H9 (cell line): ENCODE data around the gene RFPL2. TPM values are rescaled to one million over a fixed set of nuclear protein-coding genes. Genes with fewer than 3 reads are reported as not detected.
A peak's percentile ranks its signal among the peaks of the same experiment; 100 is the strongest.

ENCODE experiments used
- DNase-seq: peaks from one replicate; pipeline ENCODE4 v3.0.0-alpha.2; 2017
- H2AFZ ChIP-seq: one replicate; pipeline ENCODE4 v1.6.1; 2013; ENCODE audit warnings: mild to moderate bottlenecking, low read length, control low read depth, moderate library complexity
- H2AK5ac ChIP-seq: 2 replicates; pipeline ENCODE4 v1.6.1; 2013; ENCODE audit warnings: low read length, control low read depth, mixed read lengths; ENCODE audit not compliant: insufficient read length
- H2BK120ac ChIP-seq: one replicate; pipeline ENCODE4 v1.6.1; 2013; ENCODE audit warnings: low read depth, mild to moderate bottlenecking, low read length, control low read depth, inconsistent platforms; ENCODE audit not compliant: poor library complexity, severe bottlenecking
- H2BK12ac ChIP-seq: 2 replicates; pipeline ENCODE4 v1.6.1; 2013; ENCODE audit warnings: low read length, control low read depth, mixed read lengths, low read depth; ENCODE audit not compliant: insufficient read length
- H2BK15ac ChIP-seq: 2 replicates; pipeline ENCODE4 v1.6.1; 2013; ENCODE audit warnings: low read depth, low read length, control low read depth
- H2BK20ac ChIP-seq: one replicate; pipeline ENCODE4 v1.6.1; 2013; ENCODE audit warnings: low read depth, mild to moderate bottlenecking, low read length, control low read depth, inconsistent platforms; ENCODE audit not compliant: poor library complexity, severe bottlenecking
- H2BK5ac ChIP-seq: 2 replicates; pipeline ENCODE4 v1.6.1; 2013; ENCODE audit warnings: low read length, control low read depth, mixed read lengths; ENCODE audit not compliant: insufficient read length
- H3K14ac ChIP-seq: 2 replicates; pipeline ENCODE4 v1.6.1; 2013; ENCODE audit warnings: low read length, control low read depth; ENCODE audit not compliant: insufficient read depth
- H3K18ac ChIP-seq: 2 replicates; pipeline ENCODE4 v1.6.1; 2013; ENCODE audit warnings: low read depth, mild to moderate bottlenecking, mixed read lengths, low read length, control low read depth; ENCODE audit not compliant: insufficient read length
- H3K23ac ChIP-seq: 2 replicates; pipeline ENCODE4 v1.6.1; 2013; ENCODE audit warnings: low read length, control low read depth, mixed read lengths, low read depth; ENCODE audit not compliant: insufficient read length
- H3K23me2 ChIP-seq: 2 replicates; pipeline ENCODE4 v1.6.1; 2013; ENCODE audit warnings: low read depth, mild to moderate bottlenecking, mixed read lengths, low read length, control low read depth; ENCODE audit not compliant: insufficient read length, poor library complexity, severe bottlenecking
- H3K27ac ChIP-seq: 2 replicates; pipeline ENCODE4 v1.5.1; 2013; ENCODE audit warnings: low read length, control low read depth, mixed read lengths, low read depth; ENCODE audit not compliant: insufficient read length
- H3K27me3 ChIP-seq: 2 replicates; pipeline ENCODE4 v1.6.1; 2013; ENCODE audit warnings: low read length, control low read depth, inconsistent platforms; ENCODE audit not compliant: insufficient read depth
- H3K4ac ChIP-seq: 2 replicates; pipeline ENCODE4 v1.6.1; 2013; ENCODE audit warnings: low read depth, mild to moderate bottlenecking, control low read depth, inconsistent platforms, low read length, moderate library complexity
- H3K4me1 ChIP-seq: 2 replicates; pipeline ENCODE4 v1.6.1; 2013; ENCODE audit warnings: low read length, control low read depth, inconsistent platforms; ENCODE audit not compliant: insufficient read depth
- H3K4me2 ChIP-seq: 2 replicates; pipeline ENCODE4 v1.6.1; 2013; ENCODE audit warnings: low read length, control low read depth, mixed read lengths; ENCODE audit not compliant: insufficient read length, insufficient read depth
- H3K56ac ChIP-seq: 2 replicates; pipeline ENCODE4 v1.6.1; 2013; ENCODE audit warnings: low read depth, mild to moderate bottlenecking, mixed read lengths, low read length, control low read depth; ENCODE audit not compliant: insufficient read length
- H3K79me1 ChIP-seq: 2 replicates; pipeline ENCODE4 v1.6.1; 2013; ENCODE audit warnings: low read depth, mild to moderate bottlenecking, moderate library complexity, low read length, control low read depth, inconsistent platforms; ENCODE audit not compliant: insufficient read depth, poor library complexity, severe bottlenecking
- H3K79me2 ChIP-seq: 2 replicates; pipeline ENCODE4 v1.6.1; 2013; ENCODE audit warnings: low read length, control low read depth, inconsistent platforms; ENCODE audit not compliant: insufficient read depth
- H3K9ac ChIP-seq: 2 replicates; pipeline ENCODE4 v1.6.1; 2013; ENCODE audit warnings: low read length, control low read depth, mixed read lengths; ENCODE audit not compliant: insufficient read length; ENCODE audit errors: extremely low read depth
- H3K9me3 ChIP-seq: one replicate; pipeline ENCODE4 v1.6.1; 2013; ENCODE audit warnings: low read depth, low read length, inconsistent platforms; ENCODE audit not compliant: control insufficient read depth
- H3T11ph ChIP-seq: one replicate; pipeline ENCODE4 v1.6.1; 2013; ENCODE audit warnings: mild to moderate bottlenecking, low read length, control low read depth, inconsistent platforms
- H4K20me1 ChIP-seq: one replicate; pipeline ENCODE4 v1.6.1; 2013; ENCODE audit not compliant: control insufficient read depth, insufficient read length, insufficient read depth
- H4K5ac ChIP-seq: 2 replicates; pipeline ENCODE4 v1.6.1; 2013; ENCODE audit warnings: low read depth, mild to moderate bottlenecking, mixed read lengths, low read length, control low read depth; ENCODE audit not compliant: insufficient read length
- H4K8ac ChIP-seq: replicated peaks from 2 replicates; pipeline ENCODE4 v1.6.1; 2013; ENCODE audit warnings: low read length, control low read depth, mixed read lengths, low read depth; ENCODE audit not compliant: insufficient read length
- H4K91ac ChIP-seq: 2 replicates; pipeline ENCODE4 v1.6.1; 2013; ENCODE audit warnings: low read depth, mild to moderate bottlenecking, moderate library complexity, mixed read lengths, low read length, control low read depth; ENCODE audit not compliant: insufficient read length
- H3K27ac Mint-ChIP-seq, 3 experiments: 2 replicates in 2 of 3; 3 replicates in 1 of 3; pipeline ENCODE4 v1.8.0; 2020 to 2021; ENCODE audit warnings: mixed read lengths in 3 of 3, mild to moderate bottlenecking in 1 of 3, moderate library complexity in 1 of 3
- H3K27me3 Mint-ChIP-seq: 2 replicates; pipeline ENCODE4 v1.8.0; 2021; ENCODE audit warnings: low read depth, mild to moderate bottlenecking, moderate library complexity, mixed read lengths
- H3K36me3 Mint-ChIP-seq, 3 experiments: 2 replicates in 2 of 3; 3 replicates in 1 of 3; pipeline ENCODE4 v1.8.0; 2020 to 2021; ENCODE audit warnings: low read depth in 3 of 3, mixed read lengths in 3 of 3; ENCODE audit not compliant: insufficient read depth in 1 of 3
- H3K4me1 Mint-ChIP-seq, 2 experiments: 2 replicates each; pipeline ENCODE4 v1.8.0; 2020; ENCODE audit warnings: mixed read lengths in 2 of 2
- H3K4me3 Mint-ChIP-seq, 2 experiments: 2 replicates in 1 of 2; 3 replicates in 1 of 2; pipeline ENCODE4 v1.8.0; 2020 to 2021; ENCODE audit warnings: mild to moderate bottlenecking in 2 of 2, mixed read lengths in 2 of 2, moderate library complexity in 1 of 2
- H3K9me3 Mint-ChIP-seq, 2 experiments: 2 replicates in 1 of 2; 3 replicates in 1 of 2; pipeline ENCODE4 v1.8.0; 2020; ENCODE audit warnings: mild to moderate bottlenecking in 2 of 2, mixed read lengths in 2 of 2, moderate library complexity in 1 of 2
- CTCF ChIP-seq: fragments of 200-600 bp; sonication (generic); conservative IDR thresholded peaks from 3 replicates; pipeline ENCODE4 v1.8.0; 2021; ENCODE audit warnings: antibody characterized with exemption, mild to moderate bottlenecking
- WGBS: extraction: QIAGEN DNeasy Blood & Tissue Kit; methylation state at CpG from one replicate; pipeline ENCODE4 v1.1.7; 2013; ENCODE audit warnings: missing lambda C conversion rate, low lambda C conversion rate, mixed read lengths; ENCODE audit not compliant: insufficient read length; ENCODE audit errors: extremely low coverage; 5-methylcytosine and 5-hydroxymethylcytosine counted together
- total RNA-seq: library from RNA; stranded (reverse); gene quantifications from 2 replicates; pipeline ENCODE4 v1.2.1, GENCODE V29; 2021

RFPL2 gene
- total RNA-seq, 1 experiment from 2014 or later = not detected

- WGBS = no CpG with 5 or more reads among the region's 11 CpGs
- Histone ChIP-seq H3K27ac (no peak overlapping the region), H2BK5ac (no peak overlapping the region), H3K4ac (no peak overlapping the region), H3K23ac (no peak overlapping the region), H3K27me3 (no peaks in the 10 kb centered on the region; the same call in none of the 2 replicates), H3T11ph (no peak overlapping the region), H3K79me2 (no peaks in the 10 kb centered on the region), H2AFZ (no peak overlapping the region), H4K5ac (no peak overlapping the region), H3K4me1 (no peaks in the 10 kb centered on the region), H4K20me1 (no peaks in the 10 kb centered on the region), H2BK20ac (no peak overlapping the region), H4K91ac (no peak overlapping the region), H2BK12ac (no peak overlapping the region), H2AK5ac (no peak overlapping the region), H3K18ac (no peak overlapping the region), H2BK120ac (no peak overlapping the region), H3K23me2 (peaks cover 10% of the 10 kb centered on the region), H3K14ac (no peak overlapping the region), H3K9me3 (no peaks in the 10 kb centered on the region), H3K4me2 (peak overlapping the region; percentile 48), H3K79me1 (no peaks in the 10 kb centered on the region), H3K9ac (no peak overlapping the region), H3K56ac (no peak overlapping the region), H4K8ac (no peak overlapping the region), H2BK15ac (no peak overlapping the region)
- peaks cover 77% of the 10 kb centered on the region for H3K27me3 Mint-ChIP-seq
- H3K9me3 Mint-ChIP-seq = peaks cover 0 to 3% of the 10 kb centered on the region in 2 experiments; a peak in 1 of 5 replicates
- peak overlapping the region in 1 of 2 experiments; percentile 7; a peak in 1 of 5 replicates for H3K4me3 Mint-ChIP-seq
- no peak for TF ChIP-seq CTCF
- DNase-seq = no peak
- H3K36me3 Mint-ChIP-seq = no peaks in the 10 kb centered on the region
- no peak overlapping the region for H3K27ac Mint-ChIP-seq
- peaks cover 10 to 13% of the 10 kb centered on the region in 2 experiments; a peak in 3 of 4 replicates for H3K4me1 Mint-ChIP-seq
Observed at GRCh38 chr22:32175115-32175514, 29.8 kb downstream of the RFPL2 start.
